Measurements from ENCODE around the gene PTPRT.

Gene PTPRT

GRCh38 chr20:42604998-42605956, 584.4 kb downstream of the PTPRT start:
- TF ChIP-seq CREB1 (IDR thresholded peaks at IDR 0.05; ENCODE audit: low read depth) (no peak), ZBTB7A (IDR thresholded peaks at IDR 0.05; ENCODE audit: low read depth) (no peak), FOXM1 (IDR thresholded peaks at IDR 0.05; ENCODE audit: borderline replicate concordance, low read depth) (no peak), CEBPB (IDR thresholded peaks at IDR 0.05) (no peak), NFIC (IDR thresholded peaks at IDR 0.05) (no peak), EGR1 (IDR thresholded peaks at IDR 0.05) (no peak), REST (IDR thresholded peaks at IDR 0.05; ENCODE audit: low read depth) (no peak), RAD21 (IDR thresholded peaks at IDR 0.05; ENCODE audit: low read depth) (no peak), MAX (IDR thresholded peaks at IDR 0.05) (no peak), YY1 (IDR thresholded peaks at IDR 0.05; ENCODE audit: low read depth) (no peak), TAF1 (IDR thresholded peaks at IDR 0.05; ENCODE audit: low read depth) (no peak), EP300 (IDR thresholded peaks at IDR 0.05; ENCODE audit: borderline replicate concordance) (no peak), TCF12 (IDR thresholded peaks at IDR 0.05; ENCODE audit: low read depth) (no peak), USF1 (IDR thresholded peaks at IDR 0.05) (no peak), TEAD4 (IDR thresholded peaks at IDR 0.05) (no peak)

GRCh38 chr20:42603655-42604054, 586.1 kb downstream of the PTPRT start:
- TF ChIP-seq REST (IDR thresholded peaks at IDR 0.05; ENCODE audit: low read depth) = no peak
- no peak for TF ChIP-seq RAD21 (IDR thresholded peaks at IDR 0.05; ENCODE audit: low read depth)
- no peak for TF ChIP-seq CREB1 (IDR thresholded peaks at IDR 0.05; ENCODE audit: low read depth)
- no peak for TF ChIP-seq TEAD4 (IDR thresholded peaks at IDR 0.05)
- no peak for TF ChIP-seq MAX (IDR thresholded peaks at IDR 0.05)
- TF ChIP-seq TCF12 (IDR thresholded peaks at IDR 0.05; ENCODE audit: low read depth) = no peak
- TF ChIP-seq CEBPB (IDR thresholded peaks at IDR 0.05) = no peak
- TF ChIP-seq NFIC (IDR thresholded peaks at IDR 0.05) = no peak
- no peak for TF ChIP-seq ZBTB7A (IDR thresholded peaks at IDR 0.05; ENCODE audit: low read depth)
- no peak for TF ChIP-seq EP300 (IDR thresholded peaks at IDR 0.05; ENCODE audit: borderline replicate concordance)
- TF ChIP-seq EGR1 (IDR thresholded peaks at IDR 0.05) = no peak

GRCh38 chr20:42598581-42598980, 591.1 kb downstream of the PTPRT start:
- TF ChIP-seq REST (IDR thresholded peaks at IDR 0.05; ENCODE audit: low read depth) = no peak
- no peak for TF ChIP-seq EGR1 (IDR thresholded peaks at IDR 0.05)
- TF ChIP-seq FOXM1 (IDR thresholded peaks at IDR 0.05; ENCODE audit: borderline replicate concordance, low read depth) = no peak
- no peak for TF ChIP-seq USF1 (IDR thresholded peaks at IDR 0.05)

- TF ChIP-seq TCF12 (IDR thresholded peaks at IDR 0.05; ENCODE audit: low read depth) (no peak), USF1 (IDR thresholded peaks at IDR 0.05) (no peak), ZBTB7A (IDR thresholded peaks at IDR 0.05; ENCODE audit: low read depth) (no peak), MAX (IDR thresholded peaks at IDR 0.05) (no peak), TAF1 (IDR thresholded peaks at IDR 0.05; ENCODE audit: low read depth) (no peak), CEBPB (IDR thresholded peaks at IDR 0.05) (no peak), EP300 (IDR thresholded peaks at IDR 0.05; ENCODE audit: borderline replicate concordance) (no peak), RAD21 (IDR thresholded peaks at IDR 0.05; ENCODE audit: low read depth) (no peak), CREB1 (IDR thresholded peaks at IDR 0.05; ENCODE audit: low read depth) (no peak), YY1 (IDR thresholded peaks at IDR 0.05; ENCODE audit: low read depth) (no peak), EGR1 (IDR thresholded peaks at IDR 0.05) (no peak), NFIC (IDR thresholded peaks at IDR 0.05) (no peak), TEAD4 (IDR thresholded peaks at IDR 0.05) (no peak), FOXM1 (IDR thresholded peaks at IDR 0.05; ENCODE audit: borderline replicate concordance, low read depth) (no peak)
These were observed 594.1 kb downstream of the PTPRT start for GRCh38 chr20:42595625-42596024.

All from Ishikawa (cell line).